ENCODE results near the gene TBX15.

Gene TBX15

GRCh38 chr1:118988186-118989005 is at the start of gene TBX15:
Gene TBX15 (minus strand): TSS chr1:118988343. CDS start chr1:118987795, 548 bp downstream.
- no peak for DNase-seq

- no peak for DNase-seq
These were observed 46.2 kb upstream of the TBX15 start for GRCh38 chr1:119034359-119034758.

- DNase-seq, result no peak
These were observed 44.8 kb upstream of the TBX15 start for GRCh38 chr1:119032986-119033385.

- DNase-seq, result no peak
These were observed 39.6 kb upstream of the TBX15 start for GRCh38 chr1:119027759-119028158.

GRCh38 chr1:119026956-119027355 is 38.8 kb upstream of the TBX15 start:
- DNase-seq, result no peak

GRCh38 chr1:119015547-119015946 is 27.4 kb upstream of the TBX15 start:
- no peak for DNase-seq

- DNase-seq, result no peak
These were observed 24.2 kb upstream of the TBX15 start for GRCh38 chr1:119012383-119012782.

GRCh38 chr1:119011706-119012105 is 23.6 kb upstream of the TBX15 start:
- no peak for DNase-seq

- DNase-seq, result no peak
These were observed 23.0 kb upstream of the TBX15 start for GRCh38 chr1:119011116-119011515.

- DNase-seq, result no peak
These were observed 22.1 kb upstream of the TBX15 start for GRCh38 chr1:119010201-119010600.

- DNase-seq, result no peak
These were observed 21.1 kb upstream of the TBX15 start for GRCh38 chr1:119009312-119009655.

GRCh38 chr1:119008483-119009311 is 20.6 kb upstream of the TBX15 start:
- no peak for DNase-seq

GRCh38 chr1:119007670-119008482 is 19.7 kb upstream of the TBX15 start:
- no peak for DNase-seq

- DNase-seq, result no peak
These were observed 19.2 kb upstream of the TBX15 start for GRCh38 chr1:119007339-119007669.

- DNase-seq, result no peak
These were observed 18.5 kb upstream of the TBX15 start for GRCh38 chr1:119006406-119007279.

- no peak for DNase-seq
These were observed 17.7 kb upstream of the TBX15 start for GRCh38 chr1:119005724-119006405.

GRCh38 chr1:119004781-119005180 is 16.6 kb upstream of the TBX15 start:
- DNase-seq, result no peak

- DNase-seq, result no peak
These were observed 16.0 kb upstream of the TBX15 start for GRCh38 chr1:119004129-119004527.

- no peak for DNase-seq
These were observed 15.4 kb upstream of the TBX15 start for GRCh38 chr1:119003413-119004128.

GRCh38 chr1:119002028-119002686 is 14.0 kb upstream of the TBX15 start:
- no peak for DNase-seq

All from activated CD4-positive, alpha-beta T cell treated with anti-CD3 and anti-CD28 coated beads, Interleukin-2, amount 50 U/mL, for 48 hours (primary cell).